ENCODE results near the gene PARVB.

PARVB gene

DNA sequence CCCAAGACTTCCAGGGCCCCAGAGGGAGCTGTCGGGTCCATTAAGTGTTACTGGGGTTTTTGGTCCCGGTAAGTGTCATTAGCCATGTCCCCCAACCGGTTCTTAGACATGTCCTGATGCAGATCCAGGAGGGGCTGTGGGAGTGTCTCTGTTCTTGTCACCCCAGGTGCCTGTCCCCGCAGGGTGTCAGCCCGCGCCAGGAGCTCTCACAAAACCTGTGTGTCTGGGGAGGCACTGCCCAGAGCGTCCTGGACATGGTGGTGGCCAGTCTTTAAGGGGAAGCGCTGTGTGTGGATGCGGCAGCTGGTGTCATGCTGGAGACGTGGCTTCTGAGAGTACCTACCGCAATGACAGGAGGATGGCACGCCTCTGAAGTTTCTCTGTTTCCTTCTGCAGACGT lies 144.1 kb downstream of the PARVB start:
- DNase-seq (ENCODE audit: low read depth): no peak
- no peak overlapping the region for H3K4me3 ChIP-seq (replicated peaks; ENCODE audit: low read depth, low read length)
- TF ChIP-seq, protein P1, sequence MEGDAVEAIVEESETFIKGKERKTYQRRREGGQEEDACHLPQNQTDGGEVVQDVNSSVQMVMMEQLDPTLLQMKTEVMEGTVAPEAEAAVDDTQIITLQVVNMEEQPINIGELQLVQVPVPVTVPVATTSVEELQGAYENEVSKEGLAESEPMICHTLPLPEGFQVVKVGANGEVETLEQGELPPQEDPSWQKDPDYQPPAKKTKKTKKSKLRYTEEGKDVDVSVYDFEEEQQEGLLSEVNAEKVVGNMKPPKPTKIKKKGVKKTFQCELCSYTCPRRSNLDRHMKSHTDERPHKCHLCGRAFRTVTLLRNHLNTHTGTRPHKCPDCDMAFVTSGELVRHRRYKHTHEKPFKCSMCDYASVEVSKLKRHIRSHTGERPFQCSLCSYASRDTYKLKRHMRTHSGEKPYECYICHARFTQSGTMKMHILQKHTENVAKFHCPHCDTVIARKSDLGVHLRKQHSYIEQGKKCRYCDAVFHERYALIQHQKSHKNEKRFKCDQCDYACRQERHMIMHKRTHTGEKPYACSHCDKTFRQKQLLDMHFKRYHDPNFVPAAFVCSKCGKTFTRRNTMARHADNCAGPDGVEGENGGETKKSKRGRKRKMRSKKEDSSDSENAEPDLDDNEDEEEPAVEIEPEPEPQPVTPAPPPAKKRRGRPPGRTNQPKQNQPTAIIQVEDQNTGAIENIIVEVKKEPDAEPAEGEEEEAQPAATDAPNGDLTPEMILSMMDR (IDR thresholded peaks at IDR 0.05; ENCODE audit: low read length, missing control alignments): no peak

DNA sequence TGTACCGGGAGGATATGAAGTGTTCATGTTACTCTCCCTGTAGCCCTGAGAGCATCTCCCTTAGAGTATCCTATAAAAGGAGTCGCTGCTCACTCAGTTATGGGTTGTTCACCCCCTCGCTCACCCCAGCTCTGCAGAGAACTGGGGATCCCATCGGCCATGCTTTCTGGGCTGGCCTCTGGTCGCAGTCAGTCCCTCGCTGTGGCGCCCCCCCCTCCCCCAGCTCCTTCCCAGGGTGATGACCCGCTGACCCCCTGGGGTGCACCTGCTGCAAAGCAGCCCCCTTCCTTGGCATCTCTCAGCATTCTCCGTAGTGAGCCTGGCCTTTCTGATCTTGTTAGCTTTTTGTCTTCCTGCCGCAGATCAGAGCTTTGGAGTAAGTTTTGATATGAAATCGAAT lies 146.4 kb downstream of the PARVB start:
- TF ChIP-seq, protein P1 (IDR thresholded peaks at IDR 0.05; ENCODE audit: low read length, missing control alignments): no peak
- no peak for DNase-seq (ENCODE audit: low read depth)
- no peak overlapping the region for H3K4me3 ChIP-seq (replicated peaks; ENCODE audit: low read depth, low read length)

DNA sequence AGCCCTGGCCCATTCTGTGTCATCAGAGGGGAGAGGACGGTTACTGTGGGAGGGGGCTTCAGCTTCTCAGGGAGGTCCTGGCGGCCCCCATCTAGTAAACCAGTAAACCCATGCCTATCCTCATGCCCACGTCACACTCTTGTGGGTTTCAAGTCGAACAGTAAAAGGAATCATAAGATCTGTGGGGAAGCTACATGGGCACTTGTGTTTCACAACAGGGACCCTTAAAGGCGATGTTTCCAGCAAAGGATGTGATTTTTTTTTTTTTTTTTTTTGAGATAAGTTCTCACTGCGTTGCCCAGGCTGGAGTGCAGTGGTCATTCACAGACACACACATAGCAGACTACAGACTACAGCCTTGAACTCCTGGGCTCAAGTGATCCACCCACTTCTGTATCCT lies 147.5 kb downstream of the PARVB start:
- H3K4me3 ChIP-seq (replicated peaks; ENCODE audit: low read depth, low read length): no peak overlapping the region
- no peak for DNase-seq (ENCODE audit: low read depth)
- TF ChIP-seq, protein P1 (IDR thresholded peaks at IDR 0.05; ENCODE audit: low read length, missing control alignments): no peak

DNA sequence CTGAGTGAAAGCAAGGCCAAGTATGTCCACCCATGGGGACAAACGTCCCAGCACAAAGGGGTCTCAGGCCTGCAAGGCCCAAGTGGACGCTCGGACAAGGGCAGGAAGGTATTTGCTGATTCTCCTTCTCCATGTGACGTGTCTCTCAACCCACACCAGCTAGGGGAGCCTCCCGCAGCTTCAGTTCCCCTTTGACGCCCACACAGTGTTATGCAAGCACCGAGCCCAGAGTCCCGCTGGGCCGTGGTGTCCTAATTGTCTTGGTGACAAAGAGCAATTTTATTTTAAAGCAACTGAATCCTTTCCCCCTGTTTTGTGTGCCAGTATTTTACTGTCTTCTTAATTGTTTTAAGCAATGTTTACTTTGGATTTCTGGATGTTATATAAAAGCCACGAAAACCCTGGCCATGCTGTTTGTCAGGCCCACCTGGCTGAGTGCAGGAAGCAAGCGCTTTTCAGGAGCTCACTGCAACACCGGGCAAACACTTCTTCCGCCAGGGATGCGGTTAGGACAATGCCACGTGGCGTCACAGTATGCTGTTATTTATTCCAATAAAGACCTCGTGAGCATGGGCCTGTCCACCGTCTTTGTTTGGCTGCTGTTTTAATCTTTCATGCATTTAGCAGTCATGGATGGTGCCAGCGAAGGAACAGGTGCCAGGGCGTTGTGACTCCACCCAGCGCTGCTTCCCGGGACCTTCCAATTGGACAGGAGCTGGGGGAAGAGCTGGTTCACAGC lies 148.4 kb downstream of the PARVB start:
- no peak for DNase-seq (ENCODE audit: low read depth)
- TF ChIP-seq, protein P1 (IDR thresholded peaks at IDR 0.05; ENCODE audit: low read length, missing control alignments): no peak
- no peak overlapping the region for H3K4me3 ChIP-seq (replicated peaks; ENCODE audit: low read depth, low read length)

DNA sequence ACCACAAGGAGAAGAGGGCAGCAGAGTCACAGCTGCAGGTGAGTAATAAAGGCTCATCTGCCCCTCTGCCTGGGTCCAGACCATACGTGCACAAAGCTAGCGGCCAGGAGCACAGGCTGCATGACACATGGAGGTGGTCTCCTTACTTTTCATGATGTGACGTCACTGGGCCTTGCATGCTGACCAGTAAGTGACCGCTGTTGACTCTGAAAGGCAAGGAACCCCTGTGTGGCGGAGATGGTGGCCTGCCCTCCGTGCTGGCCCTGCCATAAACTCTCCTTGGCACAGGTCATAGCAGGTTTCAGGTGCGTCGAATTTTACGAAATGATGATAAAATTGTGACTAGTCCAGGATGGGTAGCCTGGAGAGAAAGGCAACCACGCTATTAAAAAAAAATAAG lies 149.1 kb downstream of the PARVB start:
- H3K4me3 ChIP-seq (replicated peaks; ENCODE audit: low read depth, low read length): no peak overlapping the region
- DNase-seq (ENCODE audit: low read depth): no peak
- TF ChIP-seq, protein P1 (IDR thresholded peaks at IDR 0.05; ENCODE audit: low read length, missing control alignments): no peak

DNA sequence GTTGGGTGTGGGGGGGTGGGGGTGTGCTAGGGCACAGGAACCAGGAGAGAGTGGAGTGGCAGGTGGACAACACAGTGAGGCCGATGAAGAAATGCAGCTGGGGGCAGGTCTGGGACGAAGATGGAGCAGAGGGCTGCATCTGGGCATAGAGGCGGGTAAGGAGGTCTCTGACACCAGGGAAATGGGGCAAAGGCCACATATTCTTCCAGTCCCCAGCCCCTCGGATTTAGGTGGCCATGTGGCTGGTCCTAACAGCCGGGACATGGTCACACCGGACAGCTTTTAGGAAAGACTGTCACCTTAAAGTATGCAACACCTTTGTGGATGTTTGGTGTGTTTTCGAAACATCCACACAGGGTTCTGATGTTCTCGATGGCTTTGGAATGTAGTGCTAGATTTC lies 151.6 kb downstream of the PARVB start:
- no peak for DNase-seq (ENCODE audit: low read depth)
- H3K4me3 ChIP-seq (replicated peaks; ENCODE audit: low read depth, low read length): no peak overlapping the region
- TF ChIP-seq, protein P1 (IDR thresholded peaks at IDR 0.05; ENCODE audit: low read length, missing control alignments): no peak

Data from fibroblast of pulmonary artery (primary cell).